ENCODE measurements around the gene FPGS. TPM values are rescaled to one million over a fixed set of nuclear protein-coding genes. Genes with fewer than 3 reads are reported as not detected.
"Not testable (repeated sequence)": the region's sequence is repeated elsewhere in the genome, so short reads cannot be mapped to it uniquely, and the experiment has no call there.

The FPGS gene
- total RNA-seq, 1 donor from 2014 or later, result 108 TPM

DNA sequence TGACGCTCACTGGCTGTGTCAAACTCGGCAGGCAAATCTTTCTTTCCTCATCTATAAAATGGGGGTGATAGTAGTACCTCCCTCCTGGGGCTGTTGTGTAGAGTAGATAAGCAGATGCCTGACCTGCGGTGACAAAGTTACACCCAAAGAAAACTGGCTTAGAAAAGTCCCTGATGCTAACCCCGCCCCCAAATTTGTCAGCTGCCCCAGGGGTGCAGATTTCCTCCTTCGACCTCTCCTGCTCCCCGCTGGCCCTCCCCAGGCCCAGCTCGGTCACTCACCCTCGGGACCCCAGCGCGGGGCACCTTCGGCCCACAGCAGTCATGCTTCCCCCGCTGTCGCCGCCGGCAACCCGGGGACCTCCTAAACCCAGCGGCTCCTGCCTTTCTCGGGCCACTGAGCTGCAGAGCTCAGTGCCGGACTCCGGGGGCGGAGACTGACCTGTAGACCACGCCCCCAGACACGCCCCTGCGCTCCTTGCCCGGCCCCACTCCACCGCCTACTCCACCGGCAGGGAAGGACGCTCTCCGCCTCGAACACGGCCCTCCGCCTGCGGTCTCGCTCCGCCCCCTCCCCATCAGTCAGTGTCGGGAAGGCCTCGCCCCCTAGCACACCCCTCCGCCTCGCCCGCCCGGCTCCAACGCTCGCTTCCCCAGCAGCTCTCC is 31.6 kb upstream of the FPGS start:
- DNase-seq (ENCODE audit: low spot score), result peak; percentile 100

DNA sequence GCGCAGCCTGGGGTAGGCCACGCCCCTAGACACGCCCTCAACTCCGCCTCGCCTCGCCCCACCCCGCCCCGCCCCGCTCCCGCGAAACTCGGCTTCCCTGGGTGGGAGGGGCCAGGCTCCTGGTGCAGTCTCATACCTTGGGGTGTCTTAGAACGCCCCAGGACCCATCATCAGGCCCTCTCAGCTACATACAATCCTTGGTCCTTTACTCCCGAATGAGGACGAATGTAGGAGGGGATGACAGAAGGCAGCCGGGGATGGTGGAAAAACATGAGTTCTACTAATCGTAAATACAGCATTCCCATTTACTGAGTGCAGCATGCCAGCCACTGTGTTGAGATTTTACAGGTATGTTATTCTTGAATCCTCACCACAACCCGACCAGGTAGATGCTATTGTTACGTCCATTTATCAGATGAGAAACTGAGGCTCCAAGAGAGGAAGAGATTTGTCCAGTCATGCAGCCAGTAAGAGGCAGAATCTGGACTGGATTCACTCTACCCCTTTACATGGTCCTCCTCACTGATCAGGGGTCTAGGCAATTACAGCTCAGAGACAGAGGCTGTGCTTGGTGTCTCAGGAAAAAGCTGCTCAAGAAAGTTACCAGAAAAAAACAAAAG is 31.0 kb upstream of the FPGS start:
- DNase-seq (ENCODE audit: low spot score), result no peak

DNA sequence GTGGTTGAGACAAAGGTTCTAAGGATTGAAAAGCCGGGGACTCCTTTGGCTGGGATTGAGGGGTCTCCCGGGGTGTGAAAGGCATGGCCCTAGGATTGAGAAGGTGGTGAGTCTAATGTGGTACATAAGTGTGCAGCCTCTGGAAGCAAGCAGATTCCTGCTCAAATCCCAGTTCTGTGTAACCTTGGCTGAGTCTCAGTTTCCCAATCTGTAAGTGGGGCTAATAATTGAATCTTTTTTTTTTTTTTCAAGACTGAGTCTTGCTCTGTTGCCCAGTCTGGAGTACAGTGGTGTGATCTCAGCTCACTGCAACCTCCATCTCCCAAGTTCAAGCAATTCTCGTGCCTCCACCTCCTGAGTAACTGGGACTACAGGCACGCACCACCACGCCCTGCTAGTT is 30.1 kb upstream of the FPGS start:
- no peak for DNase-seq (ENCODE audit: low spot score)

GRCh38 chr9:127773272-127773671 is 29.4 kb upstream of the FPGS start:
- no peak for DNase-seq (ENCODE audit: low spot score)

DNA sequence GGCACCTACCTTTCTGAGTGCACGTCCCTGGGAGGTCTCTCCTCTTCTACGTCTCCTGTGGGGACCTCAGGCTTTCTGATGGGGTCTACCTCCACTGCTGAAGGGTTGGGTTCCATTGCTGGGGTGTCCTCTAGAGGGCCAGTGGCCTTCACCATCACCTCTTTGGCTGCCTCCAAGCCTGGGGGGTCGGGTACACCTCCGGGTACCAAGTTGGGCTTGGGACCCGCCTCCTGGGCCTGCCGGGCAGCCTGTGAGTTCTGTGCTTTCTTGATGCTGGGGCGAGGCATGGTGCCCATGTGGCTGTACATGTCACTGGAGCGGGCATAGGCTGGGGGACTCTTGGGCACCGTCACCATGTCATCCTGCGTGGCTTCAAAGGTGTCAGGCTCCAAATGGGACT is 28.7 kb upstream of the FPGS start:
- no peak for DNase-seq (ENCODE audit: low spot score)

DNA sequence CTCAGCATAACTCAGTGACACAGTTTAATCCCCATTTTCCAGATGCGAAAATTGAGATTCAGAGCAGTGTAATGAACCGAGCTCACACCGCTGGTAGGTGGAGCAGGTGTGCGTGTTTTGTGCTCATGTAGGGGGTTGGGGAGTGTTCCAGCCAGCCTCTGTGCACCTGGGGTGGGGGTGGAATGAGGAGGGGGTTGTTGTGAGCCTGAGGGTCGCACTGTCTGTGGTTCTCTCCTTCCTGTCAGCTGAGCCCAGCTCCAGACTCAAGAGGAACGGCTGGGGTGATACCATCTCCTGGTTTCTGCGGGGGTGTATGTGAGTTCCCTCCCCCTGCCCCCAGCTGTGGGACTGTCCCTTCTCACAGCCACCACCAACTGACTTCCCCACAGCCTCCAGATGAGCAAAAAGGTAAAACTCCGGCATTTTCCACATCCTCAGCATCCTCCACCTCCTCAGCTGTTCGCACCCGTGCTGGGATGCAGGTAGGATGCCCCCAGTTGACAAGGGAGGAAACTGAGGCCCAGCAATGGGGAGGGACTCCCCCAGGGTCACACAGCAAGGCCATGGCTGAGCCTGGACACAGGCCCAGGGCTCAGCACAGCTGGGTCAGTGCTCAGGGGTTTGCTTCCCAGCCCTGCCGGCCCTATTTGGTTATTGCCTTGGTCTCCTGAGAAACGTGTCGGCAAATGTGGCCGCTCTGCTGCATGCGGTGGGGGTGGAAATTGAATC is 26.3 kb upstream of the FPGS start:
- DNase-seq (ENCODE audit: low spot score), result no peak

DNA sequence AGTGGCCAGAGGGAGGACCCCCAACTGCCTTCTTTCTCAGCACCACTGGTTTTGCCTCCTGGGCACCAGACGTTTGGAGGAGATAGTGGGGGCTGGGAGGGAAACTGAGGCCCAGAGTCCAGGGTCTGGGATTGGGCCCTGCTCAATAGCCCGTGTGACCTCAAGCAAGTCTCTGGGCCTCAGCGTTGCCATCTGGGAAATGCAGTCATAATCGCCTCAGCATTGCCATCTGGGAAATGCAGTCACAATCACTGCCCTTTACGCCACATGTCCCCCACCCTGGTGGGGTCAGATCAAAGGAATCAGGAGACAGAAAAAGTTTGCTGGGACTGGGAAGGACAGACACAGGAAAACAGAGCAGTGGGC is 25.8 kb upstream of the FPGS start:
- no peak for DNase-seq (ENCODE audit: low spot score)

DNA sequence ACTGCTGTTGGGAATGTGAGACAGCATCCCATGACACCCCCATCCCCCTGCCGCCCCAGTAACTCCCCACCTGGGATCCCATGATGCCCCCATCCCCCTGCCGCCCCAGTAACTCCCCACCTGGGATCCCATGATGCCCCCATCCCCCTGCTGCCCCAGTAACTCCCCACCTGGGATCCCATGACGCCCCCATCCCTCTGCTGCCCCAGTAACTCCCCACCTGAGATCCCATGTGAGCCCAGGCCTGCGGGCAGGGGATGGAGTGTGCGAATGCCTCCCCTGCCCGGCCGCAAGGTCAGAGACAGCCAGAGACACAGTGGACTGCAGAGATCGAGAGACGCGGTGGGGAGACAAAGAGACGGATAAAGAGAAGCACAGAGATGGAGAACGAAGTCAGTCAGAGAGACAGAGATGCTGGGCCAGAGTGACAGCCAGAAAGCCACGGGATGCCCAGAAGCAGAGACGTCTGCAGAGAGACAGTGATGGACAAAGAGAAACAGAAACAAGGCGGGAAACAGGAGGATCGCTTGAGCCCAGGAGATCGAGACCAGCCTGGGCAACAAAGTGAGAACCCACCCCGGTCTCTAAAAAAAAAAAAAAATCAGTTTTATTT is 25.2 kb upstream of the FPGS start:
- DNase-seq (ENCODE audit: low spot score), result no peak

DNA sequence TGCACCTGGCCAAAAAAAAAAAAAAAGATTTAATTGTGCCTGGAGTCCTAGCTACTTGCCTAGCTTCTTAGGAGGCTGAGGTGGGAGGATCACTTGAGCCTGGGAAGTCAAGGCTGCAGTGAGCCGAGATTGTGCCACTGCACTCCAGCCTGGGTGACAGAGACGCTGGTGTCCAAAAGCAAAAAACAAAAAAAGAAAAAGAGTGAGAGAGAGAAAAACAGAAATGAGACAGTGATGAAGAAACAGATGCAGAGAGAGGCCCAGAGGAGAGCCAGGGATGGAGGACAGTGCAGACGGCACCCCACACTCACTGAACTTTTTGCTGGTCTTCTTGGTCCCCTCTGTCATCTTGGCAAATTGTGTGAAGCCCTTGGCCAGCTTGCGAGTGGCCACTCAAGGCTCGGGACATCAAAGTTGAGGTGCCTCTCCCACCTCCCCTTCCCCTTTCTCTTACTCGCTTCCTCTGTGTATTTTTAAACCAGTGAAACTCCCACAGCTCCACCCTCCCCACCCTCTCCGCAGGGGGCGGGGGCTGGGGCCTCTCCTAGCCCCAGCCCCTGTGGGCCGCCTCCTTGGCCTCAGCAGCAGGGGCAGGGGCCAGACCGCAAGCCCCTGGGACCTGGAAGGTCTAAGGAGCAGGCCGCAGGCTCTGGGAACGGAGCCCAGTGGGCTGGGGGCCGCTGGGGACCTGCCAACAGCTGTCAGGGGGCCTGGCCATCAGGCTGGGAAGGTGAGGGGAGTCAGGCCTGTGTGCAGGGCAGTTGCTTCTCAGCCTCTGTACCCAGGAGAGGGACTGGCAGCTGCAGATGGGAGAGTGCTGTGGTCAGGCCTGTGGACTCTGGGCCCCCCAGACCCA is 24.2 kb upstream of the FPGS start, which contains the start of gene SH2D3C:
TSS of gene SH2D3C (minus strand) at position 387 of the 856 bp plus-strand sequence. CDS start at position 348, 39 bp downstream.
- DNase-seq (ENCODE audit: low spot score), result no peak

- no peak for DNase-seq (ENCODE audit: low spot score)
Measured at GRCh38 chr9:127779136-127779981, 23.3 kb upstream of the FPGS start.

DNA sequence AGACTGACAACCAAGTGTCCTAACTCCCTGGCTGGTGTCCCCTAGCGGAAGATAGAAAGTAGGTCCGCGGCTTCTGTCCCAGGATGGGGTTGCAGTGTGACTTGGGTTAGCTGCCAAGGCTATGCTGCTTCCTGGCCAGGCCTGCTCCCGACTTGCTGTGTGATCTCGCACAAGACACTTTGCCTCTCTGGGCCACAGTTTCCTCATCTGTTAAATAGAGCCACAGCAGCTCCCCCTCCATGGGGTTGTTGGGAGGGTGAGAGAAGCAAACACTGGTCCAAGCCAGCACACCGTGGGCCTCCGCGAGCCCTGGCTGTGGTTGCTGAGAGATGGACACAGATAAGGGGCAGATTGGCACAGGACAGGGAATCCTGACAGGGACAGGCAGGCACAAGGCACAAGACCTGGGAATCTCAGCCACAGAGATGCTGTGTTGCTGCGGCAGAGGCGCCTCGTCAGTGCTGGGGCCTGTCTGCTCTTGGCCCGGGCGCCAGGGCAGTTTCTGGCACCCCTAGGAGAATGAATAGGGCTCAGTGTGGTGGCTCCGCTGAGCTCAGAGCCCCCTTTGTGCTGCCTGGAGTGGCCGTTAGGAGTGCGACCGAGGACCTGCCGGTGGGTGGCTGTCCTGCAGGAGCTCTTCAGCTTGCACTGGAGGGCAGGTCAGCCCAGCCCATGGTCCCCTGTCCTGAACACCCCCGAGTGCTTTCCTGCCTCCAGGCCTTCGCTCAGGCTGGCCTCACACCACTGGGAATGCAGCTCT is 22.4 kb upstream of the FPGS start:
- no peak for DNase-seq (ENCODE audit: low spot score)

DNA sequence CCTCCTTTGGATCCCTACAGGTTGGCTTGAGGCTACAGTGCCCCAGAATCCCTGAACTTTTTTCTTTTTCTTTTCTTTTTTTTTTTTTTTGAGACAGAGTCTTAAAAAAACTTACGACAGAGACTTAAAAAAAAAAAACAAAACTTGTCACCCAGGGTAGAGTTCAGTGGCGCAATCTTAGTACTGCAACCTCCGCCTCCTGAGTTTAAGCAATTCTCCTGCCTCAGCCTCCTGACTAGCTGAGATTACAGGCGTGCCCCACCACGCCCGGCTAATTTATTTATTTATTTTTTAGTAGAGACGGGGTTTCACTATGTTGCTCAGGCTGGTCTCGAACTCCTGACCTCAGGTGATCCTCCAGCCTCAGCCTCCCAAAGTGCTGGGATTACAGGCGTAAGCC is 21.8 kb upstream of the FPGS start:
- DNase-seq (ENCODE audit: low spot score), result not testable (repeated sequence)

DNA sequence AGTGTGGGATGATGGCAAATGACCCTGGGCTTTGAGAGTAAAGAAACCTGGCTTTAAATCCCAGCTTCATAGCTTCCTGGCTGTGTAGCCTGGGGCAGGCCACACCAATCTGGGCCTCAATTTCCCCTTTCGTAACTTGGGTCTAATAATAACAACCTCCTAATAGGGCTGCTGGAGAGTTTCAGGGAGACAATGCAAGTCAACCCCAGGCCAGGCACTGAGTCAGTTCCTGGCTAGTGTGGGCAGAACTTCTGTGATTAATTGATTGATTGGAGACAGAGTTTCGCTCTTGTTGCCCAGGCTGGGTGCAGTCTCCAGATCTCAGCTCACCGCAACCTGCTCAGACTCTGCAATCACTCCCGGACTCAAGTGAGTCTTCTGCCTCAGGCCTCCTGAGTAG is 20.9 kb upstream of the FPGS start:
- no peak for DNase-seq (ENCODE audit: low spot score)

DNA sequence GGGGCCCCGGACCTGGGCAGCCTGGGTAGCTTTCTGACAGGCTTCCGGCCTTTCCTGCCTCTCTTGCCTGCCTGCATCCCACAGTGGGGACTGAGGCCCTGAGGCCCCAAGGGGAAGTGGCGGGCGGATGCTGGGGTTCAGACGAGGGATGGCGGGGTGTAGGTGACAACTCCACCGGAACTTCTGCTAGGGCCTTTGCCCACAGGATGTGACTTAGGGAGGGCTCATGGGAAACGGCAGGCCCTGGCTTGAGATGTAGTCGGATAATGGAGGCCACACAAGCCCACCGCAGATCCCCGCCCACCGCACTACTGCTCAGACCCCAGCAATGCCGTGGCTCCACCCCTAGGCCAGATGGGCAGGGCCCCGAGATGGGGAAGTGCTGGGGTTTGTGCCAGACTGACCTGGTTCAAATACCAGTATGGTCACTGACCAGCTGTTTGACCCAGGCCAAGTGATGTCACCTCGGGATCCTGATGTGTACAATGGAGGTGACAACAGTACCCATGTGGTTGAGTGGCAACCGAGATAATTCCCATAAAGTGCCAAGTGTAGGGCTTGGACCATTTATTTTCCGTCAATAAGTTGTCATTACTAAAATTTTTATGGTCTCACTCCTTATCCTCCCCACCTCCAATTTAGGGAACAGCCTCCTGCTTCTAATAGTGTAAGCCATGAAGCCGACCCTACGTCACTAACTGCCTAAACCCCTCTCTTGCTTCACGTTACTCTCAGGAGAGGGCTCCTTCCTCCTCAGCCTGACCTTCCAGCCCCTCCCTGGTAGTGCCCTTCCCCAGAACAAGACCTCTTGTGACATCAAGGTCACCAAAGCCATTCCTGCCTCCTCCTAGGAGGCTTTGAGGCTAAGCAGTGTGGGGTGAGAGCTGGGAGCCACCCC is 19.3 kb upstream of the FPGS start:
- DNase-seq (ENCODE audit: low spot score), result no peak

DNA sequence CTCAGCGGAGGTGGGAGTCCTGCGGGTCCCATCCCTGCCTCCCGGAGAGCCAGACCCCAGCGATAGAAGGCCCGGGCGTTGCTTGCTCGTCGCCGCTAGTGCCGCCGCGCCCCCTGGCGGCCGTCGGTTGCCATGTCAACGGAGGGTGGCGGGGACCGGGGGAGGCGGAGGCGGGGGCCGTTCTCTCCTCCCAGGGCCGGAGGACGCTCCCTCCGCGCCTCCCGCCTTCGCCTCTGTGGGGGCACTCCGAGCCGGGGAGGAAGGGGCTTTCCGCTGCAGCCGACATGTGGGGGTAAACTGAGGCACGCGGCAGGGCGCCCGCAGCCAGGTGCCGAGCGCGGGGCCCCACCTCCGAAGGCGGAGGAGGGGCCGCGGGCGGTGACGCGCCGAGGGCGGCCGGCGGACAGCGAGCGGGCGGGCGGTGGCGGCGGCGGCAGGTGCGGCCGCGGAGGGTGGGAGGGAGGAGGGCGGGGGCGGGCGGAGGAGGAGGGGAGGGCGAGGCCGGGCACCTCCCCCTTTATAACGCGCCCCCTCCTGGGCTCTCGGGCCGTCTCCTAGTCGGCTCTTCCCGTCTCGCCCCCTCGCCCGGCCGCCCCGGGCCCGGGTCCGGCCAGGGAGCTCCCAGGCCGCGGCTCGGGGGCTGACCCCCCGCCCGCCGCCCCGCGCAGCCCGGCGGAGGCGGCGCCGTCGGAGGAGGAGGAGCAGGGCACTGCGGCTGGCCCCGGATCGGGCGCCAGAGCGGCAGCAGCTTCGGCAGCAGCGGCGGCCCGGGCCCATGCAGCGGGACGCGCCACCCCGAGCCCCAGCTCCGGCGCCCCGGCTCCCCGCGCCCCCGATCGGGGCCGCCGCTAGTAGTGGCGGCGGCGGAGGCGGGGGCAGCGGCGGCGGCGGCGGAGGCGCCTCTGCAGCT is 17.4 kb upstream of the FPGS start:
- peak; percentile 97 for DNase-seq (ENCODE audit: low spot score)

DNA sequence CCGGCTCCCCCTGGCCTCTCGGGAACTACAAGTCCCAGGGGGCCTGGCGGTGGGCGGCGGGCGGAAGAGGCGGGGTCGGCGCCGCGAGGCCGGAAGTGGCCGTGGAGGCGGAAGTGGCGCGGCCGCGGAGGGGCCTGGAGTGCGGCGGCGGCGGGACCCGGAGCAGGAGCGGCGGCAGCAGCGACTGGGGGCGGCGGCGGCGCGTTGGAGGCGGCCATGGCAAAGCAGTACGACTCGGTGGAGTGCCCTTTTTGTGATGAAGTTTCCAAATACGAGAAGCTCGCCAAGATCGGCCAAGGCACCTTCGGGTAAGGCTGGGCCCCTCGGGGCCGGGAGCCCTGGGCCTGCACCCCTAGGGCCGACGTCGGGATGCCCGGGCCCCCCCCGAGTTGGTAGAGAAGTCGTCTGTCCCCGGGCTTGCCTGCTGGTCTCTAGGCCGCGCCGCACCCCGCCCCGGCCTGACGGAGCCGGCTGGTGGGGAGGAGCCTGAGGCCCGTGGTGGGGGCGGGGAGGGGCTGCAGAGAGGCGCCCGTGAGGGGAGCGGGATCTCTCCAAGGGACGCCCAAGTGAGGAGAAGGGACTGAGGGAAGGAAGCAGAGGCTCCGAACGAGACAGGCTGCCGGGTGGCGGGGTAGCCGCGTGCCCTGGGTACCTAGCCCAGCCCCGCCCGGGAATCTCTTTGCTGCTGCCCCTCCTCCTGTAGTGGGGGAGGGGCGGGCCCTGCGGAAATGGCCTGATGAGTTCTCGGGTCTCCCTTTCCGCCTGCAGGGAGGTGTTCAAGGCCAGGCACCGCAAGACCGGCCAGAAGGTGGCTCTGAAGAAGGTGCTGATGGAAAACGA is 16.5 kb upstream of the FPGS start, which contains the start of gene CDK9:
TSS of gene CDK9 (plus strand) at position 102 of the 840 bp plus-strand sequence. CDS start at position 217, 115 bp downstream.
- DNase-seq (ENCODE audit: low spot score), result peak; percentile 98
